Brain microvascular endothelial cell (primary cell): ENCODE measurements around the gene TNFRSF14.

Experiments used
- DNase-seq: peaks from one replicate; pipeline ENCODE4 v3.0.0-alpha.2; 2020
- H3K27ac ChIP-seq: fragments of 250-450 bp; sonication (Bioruptor Pico); 2 replicates; pipeline ENCODE4 v1.5.1; 2020; ENCODE audit warnings: mild to moderate bottlenecking, moderate library complexity
- H3K27me3 ChIP-seq: fragments of 250-450 bp; sonication (Bioruptor Pico); replicated peaks from 2 replicates; pipeline ENCODE4 v1.5.1; 2020; ENCODE audit warnings: mild to moderate bottlenecking
- H3K36me3 ChIP-seq: fragments of 250-450 bp; sonication (Bioruptor Pico); replicated peaks from 2 replicates; pipeline ENCODE4 v1.5.1; 2020; ENCODE audit warnings: mild to moderate bottlenecking
- H3K4me3 ChIP-seq: 2 replicates; pipeline ENCODE4 v1.5.1; 2011; ENCODE audit warnings: low read depth, mild to moderate bottlenecking, control low read depth, low read length, moderate library complexity
- in situ Hi-C: cut with HindIII; loops from 2 replicates; pipeline ENCODE4 v1.10.0; 2017; ENCODE audit warnings: low sequenced_read_pairs, low pct_ligation_motif_present
- TF ChIP-seq, protein P1 (sequence below): IDR thresholded peaks from 2 replicates; pipeline ENCODE4 v1.5.1; 2011; ENCODE audit warnings: low read depth, mild to moderate bottlenecking, moderate library complexity, low read length, control low read depth, inconsistent platforms; ENCODE audit errors: missing control alignments

TNFRSF14 gene

DNA sequence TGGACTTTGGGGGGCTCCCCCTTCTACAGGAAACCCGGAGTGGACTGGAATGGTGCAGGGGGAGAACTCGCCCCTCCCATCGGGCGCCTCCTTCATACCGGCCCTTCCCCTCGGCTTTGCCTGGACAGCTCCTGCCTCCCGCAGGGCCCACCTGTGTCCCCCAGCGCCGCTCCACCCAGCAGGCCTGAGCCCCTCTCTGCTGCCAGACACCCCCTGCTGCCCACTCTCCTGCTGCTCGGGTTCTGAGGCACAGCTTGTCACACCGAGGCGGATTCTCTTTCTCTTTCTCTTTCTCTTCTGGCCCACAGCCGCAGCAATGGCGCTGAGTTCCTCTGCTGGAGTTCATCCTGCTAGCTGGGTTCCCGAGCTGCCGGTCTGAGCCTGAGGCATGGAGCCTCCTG lies at the start of gene TNFRSF14:
Gene TNFRSF14 (plus strand): TSS at position 95 of the 401 bp plus-strand sequence. CDS start 294 bp downstream, at position 389.
- peak within 1 kb of the TSS; percentile 11 for H3K27ac ChIP-seq
- DNase-seq: peak; percentile 49
- H3K4me3 ChIP-seq: peak within 1 kb of the TSS; percentile 57
- H3K27me3 ChIP-seq: no peaks in the 10 kb centered on the region
- no peaks in the 10 kb centered on the region for H3K36me3 ChIP-seq
- in situ Hi-C loops: no loop called here
- TF ChIP-seq, protein P1, sequence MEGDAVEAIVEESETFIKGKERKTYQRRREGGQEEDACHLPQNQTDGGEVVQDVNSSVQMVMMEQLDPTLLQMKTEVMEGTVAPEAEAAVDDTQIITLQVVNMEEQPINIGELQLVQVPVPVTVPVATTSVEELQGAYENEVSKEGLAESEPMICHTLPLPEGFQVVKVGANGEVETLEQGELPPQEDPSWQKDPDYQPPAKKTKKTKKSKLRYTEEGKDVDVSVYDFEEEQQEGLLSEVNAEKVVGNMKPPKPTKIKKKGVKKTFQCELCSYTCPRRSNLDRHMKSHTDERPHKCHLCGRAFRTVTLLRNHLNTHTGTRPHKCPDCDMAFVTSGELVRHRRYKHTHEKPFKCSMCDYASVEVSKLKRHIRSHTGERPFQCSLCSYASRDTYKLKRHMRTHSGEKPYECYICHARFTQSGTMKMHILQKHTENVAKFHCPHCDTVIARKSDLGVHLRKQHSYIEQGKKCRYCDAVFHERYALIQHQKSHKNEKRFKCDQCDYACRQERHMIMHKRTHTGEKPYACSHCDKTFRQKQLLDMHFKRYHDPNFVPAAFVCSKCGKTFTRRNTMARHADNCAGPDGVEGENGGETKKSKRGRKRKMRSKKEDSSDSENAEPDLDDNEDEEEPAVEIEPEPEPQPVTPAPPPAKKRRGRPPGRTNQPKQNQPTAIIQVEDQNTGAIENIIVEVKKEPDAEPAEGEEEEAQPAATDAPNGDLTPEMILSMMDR: peak; percentile 38

DNA sequence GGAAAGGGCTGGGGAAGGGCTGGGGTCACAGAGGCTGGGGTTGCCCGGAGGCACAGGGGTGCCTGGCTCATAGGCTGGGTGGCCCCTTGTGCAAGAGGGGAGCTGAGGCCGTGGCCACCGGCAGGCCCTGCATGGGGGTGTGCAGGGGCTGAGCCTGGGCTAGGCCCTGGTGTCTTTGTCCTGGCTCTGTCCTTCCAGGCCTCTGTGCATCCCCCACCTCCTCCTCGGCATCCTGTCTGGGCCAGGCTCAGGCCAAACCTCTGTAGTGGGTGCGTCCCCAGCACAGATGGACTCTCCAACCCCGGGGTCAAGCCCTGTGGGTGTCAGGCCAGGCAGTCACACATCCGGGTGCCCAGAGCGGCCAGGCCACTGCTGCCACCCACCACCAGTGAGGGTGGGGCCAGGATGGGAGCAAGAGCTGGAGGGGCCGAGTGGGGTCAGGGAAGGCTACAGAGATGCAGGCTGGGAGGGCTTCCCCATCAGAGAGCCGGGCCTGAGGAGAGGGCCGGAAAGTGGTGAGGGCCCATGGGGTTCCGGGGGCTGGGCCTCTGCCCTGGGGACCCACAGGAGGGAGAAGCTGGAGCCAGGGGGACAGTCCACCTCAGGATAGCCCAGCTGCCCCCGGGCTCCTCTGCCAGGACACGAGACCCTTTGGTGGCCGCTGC lies 49.1 kb upstream of the TNFRSF14 start:
- H3K4me3 ChIP-seq: no peak overlapping the region
- TF ChIP-seq, protein P1: no peak
- no peak overlapping the region for H3K27ac ChIP-seq
- in situ Hi-C loops: loop anchor here (25.0 kb wide), 1 partner anchor 95 kb away; the partner anchor contains the start of gene PEX10
- H3K27me3 ChIP-seq: no peaks in the 10 kb centered on the region
- DNase-seq: no peak
- peaks cover 47% of the 10 kb centered on the region for H3K36me3 ChIP-seq

DNA sequence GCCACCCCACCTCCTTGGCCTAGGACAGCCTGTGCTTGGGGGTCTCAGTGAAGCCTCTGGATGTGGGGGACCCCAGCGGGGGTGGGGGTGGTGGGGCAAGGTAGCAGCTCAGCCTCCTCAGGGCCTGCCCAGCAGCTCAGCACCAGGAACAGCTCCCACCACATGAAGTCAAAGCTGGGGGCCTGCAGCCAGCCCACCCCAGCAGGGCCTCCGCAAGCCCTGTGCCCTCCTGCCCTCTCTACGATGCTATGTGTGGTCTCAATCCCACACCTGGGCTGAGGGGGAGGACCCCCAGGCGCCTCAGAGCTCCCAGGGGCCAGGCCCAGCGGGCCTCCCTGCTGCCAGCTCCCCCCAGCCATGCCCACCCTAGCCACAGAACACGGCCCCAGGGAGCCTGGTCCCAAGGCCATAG lies 48.4 kb upstream of the TNFRSF14 start:
- DNase-seq: no peak
- no peaks in the 10 kb centered on the region for H3K27me3 ChIP-seq
- TF ChIP-seq, protein P1: no peak
- peaks cover 53% of the 10 kb centered on the region for H3K36me3 ChIP-seq
- no peak overlapping the region for H3K27ac ChIP-seq
- H3K4me3 ChIP-seq: no peak overlapping the region
- in situ Hi-C loops: loop anchor here (25.0 kb wide), 1 partner anchor 95 kb away; the partner anchor contains the start of gene PEX10

DNA sequence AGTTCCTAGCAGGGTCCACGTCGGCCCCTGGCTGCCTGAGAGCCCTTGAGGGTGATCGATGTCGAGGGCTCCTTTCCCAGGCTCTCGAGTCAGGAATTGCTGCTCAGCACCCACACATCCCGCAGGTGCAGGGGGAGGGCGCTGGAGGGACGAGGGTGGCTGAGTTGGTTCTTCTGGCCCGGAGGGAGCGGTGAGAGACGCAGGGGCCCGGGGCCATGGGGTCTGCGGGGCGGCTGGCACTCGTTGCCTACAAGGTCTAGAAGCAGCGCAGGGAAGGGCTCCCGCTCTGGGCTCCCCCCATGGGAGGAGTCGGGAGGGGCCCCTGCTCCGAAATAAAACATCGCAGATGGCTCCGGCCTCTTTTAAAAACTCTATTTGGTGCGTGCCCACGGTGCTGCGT lies 48.0 kb upstream of the TNFRSF14 start:
- H3K36me3 ChIP-seq: peaks cover 57% of the 10 kb centered on the region
- H3K4me3 ChIP-seq: no peak overlapping the region
- in situ Hi-C loops: loop anchor here (25.0 kb wide), 1 partner anchor 96 kb away; the partner anchor contains the start of gene PEX10
- TF ChIP-seq, protein P1: no peak
- no peaks in the 10 kb centered on the region for H3K27me3 ChIP-seq
- H3K27ac ChIP-seq: no peak overlapping the region
- no peak for DNase-seq

DNA sequence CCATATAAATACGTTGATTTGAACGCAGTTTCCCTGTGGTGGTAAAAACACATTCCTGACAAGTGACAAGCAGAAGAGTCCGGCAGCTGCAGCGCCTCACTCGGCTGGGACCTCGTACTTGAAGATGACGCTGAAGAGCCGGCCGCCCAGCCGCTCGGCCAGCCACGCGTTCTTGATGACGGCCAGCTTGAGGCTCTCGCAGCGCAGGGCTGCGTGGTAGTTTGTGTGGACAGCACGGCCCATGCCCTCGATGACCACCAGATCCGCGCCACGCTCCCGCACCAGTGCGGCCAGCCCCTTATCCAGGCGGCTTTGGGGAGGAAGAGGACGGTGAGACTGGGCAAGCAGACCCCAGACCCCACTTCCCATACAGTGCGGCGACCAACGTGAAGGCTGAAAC lies 47.4 kb upstream of the TNFRSF14 start:
- TF ChIP-seq, protein P1: no peak
- no peak for DNase-seq
- H3K4me3 ChIP-seq: no peak overlapping the region
- H3K27me3 ChIP-seq: no peaks in the 10 kb centered on the region
- H3K27ac ChIP-seq: no peak overlapping the region
- H3K36me3 ChIP-seq: peaks cover 63% of the 10 kb centered on the region
- in situ Hi-C loops: loop anchor here (25.0 kb wide), 1 partner anchor 96 kb away; the partner anchor contains the start of gene PEX10
